NCI-H446 treated with DMSO at 0.1 percent for 48 hours (cell line): Measurements from ENCODE around the gene NUP188.
"Not testable (repeated sequence)": the region's sequence is repeated elsewhere in the genome, so short reads cannot be mapped to it uniquely, and the experiment has no call there.

Experiments
- DNase-seq: peaks from one replicate; lab custom pipeline; 2025; lab: John Stamatoyannopoulos, UW

The NUP188 gene

DNA sequence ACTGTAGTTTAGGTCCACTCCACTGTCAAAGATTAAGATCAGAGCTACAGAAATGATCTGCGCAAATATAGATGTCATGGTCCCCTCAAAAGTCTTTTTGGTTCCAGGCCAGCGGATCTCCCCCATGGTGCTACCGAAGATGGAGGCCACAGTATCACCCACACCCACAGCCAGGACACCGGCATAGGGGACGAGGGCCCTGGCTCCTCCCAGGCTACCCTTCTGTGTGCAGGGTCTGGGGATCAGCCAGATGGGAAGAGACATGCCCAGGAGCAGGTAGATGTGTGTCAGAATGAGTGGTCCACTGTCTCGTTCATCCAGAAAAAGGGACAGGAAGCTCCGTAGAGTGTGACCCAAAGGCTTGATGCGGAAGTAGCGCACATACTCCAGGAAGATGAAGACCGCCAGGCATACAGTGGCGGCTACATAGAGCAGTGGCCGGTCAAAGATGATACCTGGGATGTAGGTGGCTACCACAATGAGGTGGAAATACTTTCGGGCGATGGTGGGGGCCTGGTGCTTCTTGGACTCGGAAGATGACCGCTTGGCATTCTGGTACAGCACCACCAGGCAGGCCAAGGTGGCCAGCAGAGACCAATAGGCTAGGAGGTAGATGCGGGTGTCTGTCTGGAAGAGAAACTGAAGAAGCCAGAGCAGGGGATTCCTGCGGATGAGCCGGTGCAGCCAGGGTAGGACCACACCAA lies 1.5 kb upstream of the NUP188 start:
- DNase-seq, result no peak

DNA sequence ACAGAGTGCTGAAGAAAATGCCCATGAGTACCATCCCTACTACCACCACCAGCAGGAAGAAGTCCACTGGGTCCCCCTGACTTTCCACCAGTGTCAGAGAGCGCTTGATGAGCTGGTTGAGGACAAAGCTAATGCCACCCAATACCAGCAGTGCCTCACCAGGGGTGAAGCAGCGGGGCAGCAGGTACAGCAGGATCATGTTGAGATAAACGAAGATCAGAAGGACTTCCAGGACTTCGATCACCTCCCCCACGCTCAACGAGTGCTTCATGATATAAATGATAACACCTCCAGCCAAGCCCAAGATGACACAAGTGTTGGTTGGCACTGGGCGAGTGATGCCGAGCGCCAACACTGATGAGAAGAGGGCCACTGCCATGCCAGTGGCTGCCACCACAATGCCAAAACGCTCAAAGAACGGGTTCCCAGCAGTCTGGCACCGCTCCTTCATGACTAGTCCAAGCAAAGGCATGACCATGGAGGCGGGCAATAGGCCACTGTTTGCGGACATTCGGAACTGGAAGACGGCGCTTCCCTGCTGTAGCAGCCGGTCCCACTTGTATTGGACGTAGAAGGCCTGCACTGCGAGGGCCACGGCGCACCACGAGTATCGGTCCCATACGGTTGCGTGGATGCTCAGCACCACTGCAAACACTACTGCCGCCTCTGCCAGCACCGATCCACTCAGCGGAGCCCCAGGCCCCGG lies 775 bp upstream of the NUP188 start:
- no peak for DNase-seq

DNA sequence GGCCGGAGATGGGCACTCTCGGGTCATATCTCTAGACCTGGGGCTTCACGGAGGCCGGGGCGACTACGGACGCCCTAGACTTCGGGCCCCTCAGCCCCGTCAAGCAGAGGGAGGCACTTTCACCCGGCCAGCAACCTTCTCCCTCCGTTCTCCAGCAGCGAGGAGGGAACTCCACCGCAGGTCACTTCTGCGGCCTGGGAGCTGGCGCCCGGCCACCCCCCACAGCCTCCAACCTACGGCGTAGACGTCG lies 297 bp upstream of the NUP188 start:
- no peak for DNase-seq

DNA sequence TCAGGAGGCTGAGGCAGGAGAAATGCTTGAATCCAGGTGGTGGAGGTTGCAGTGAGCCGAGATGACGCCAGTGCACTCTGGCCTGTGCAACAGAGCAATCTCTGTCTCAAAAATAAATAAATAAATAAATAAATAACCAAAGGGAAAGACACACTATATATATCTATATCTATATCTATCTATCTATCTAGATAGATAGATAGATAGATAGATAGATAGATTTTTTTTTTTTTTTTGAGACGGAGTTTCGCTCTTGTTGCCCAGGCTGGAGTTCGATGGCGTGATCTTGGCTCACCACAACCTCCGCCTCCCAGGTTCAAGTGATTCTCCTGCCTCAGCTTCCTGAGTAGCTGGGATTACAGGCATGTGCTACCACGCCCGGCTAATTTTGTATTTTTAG lies 13.9 kb downstream of the NUP188 start:
- DNase-seq, result not testable (repeated sequence)

DNA sequence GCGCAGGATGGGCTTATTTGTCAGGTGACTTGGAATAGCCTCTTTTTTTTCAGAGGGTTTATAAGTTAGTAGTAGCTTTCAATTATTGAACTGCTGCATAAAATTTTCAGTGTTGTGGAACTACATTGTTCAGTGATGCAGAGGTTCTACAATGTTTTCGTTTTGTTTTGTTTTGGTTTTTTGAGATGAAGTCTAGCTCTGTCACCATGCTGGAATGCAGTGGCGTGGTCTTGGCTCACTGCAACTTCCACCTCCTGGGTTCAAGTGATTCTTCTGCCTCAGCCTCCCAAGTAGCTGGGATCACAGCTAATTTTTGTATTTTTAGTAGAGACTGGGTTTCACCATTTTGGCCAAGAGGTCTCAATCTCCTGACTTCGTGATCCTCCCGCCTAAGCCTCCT lies 22.0 kb downstream of the NUP188 start:
- DNase-seq, result no peak

DNA sequence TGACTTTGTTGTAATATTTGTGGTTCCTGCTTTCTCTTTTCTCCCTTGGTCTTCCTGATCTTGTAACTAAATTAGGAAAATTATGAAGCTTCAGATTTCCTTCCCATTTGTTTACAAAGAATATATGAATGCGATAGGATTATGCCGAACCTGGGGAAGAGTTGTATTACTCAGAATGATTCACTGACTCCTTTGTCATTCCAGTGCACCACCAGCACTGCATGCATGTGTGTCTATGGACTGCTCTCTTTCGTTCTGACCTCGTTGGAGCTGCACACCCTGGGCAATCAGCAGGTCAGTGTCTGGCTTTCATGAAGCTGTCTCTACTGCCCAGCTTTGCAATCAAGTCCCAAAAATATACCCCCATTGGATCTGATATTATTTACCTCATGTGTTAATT lies 25.5 kb downstream of the NUP188 start:
- DNase-seq, result no peak

DNA sequence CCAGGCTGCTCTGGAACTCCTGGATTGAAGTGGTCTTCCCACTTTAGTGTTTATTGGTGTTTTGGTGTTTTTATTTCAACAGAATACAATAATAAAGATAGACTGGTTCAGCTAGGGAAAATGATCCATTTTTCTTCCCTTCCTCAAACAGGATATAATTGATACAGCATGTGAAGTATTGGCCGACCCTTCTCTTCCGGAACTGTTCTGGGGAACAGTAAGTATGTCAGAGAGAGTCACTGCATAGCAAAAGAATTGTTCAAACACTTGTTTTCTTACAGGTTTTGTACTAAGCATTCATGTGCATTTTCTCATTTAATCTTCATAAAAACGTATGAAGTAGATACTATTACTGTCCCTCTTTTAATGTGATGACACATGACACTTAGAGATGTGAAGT lies 31.6 kb downstream of the NUP188 start:
- DNase-seq, result no peak

DNA sequence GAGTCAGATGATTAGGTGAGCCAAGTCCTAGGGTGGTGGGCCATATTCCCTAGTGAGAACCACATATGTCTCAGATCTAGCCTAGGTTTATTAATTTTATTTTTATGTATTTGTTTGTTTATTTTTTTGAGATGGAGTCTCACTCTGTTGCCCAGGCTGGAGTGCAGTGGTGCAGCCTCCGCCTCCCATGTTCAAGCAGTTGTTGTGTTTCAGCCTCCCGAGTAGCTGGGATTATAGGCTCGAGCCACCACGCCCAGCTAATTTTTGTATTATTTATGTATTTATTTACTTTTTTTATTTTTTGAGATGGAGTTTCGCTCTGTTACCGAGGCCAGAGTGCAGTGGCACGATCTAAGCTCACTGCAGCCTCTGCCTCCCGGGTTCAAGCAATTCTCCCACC lies 36.0 kb downstream of the NUP188 start:
- no peak for DNase-seq

DNA sequence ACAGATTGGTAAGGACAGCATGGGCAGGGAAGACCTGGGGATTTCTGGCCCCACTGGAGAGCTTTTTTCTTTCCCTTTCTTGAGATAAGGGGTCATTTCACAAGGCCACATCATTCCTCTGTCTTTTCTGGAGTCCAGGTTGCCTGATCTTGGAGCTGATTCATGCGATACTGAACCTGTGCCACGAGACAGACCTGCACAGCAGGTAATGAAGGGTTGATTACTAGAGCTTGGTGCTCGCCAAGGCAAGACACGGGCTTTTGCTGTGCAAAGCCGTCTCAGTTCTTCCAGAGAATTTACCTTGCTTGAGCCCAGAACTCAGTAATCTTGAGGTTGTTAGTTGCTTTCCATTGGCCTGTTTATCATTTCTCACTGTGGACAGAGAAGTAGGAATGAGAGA lies 39.2 kb downstream of the NUP188 start:
- DNase-seq, result no peak

DNA sequence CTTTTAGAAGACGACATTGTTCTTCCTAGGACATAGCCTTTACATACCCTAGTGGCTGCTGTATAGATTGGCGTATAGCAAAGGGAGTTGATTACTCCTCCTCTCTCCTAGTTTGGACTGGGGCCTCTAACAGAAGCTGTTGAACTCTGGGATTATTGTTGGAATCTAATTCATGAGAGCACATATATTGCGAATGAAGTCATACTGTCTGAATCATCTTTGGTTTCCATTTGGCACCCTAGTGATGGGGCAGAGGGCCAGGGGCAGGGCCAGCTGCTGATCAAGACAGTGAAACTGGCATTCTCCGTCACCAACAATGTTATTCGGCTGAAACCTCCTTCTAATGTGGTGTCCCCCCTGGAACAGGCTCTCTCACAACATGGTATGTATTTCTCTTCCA lies 40.3 kb downstream of the NUP188 start:
- DNase-seq, result no peak

DNA sequence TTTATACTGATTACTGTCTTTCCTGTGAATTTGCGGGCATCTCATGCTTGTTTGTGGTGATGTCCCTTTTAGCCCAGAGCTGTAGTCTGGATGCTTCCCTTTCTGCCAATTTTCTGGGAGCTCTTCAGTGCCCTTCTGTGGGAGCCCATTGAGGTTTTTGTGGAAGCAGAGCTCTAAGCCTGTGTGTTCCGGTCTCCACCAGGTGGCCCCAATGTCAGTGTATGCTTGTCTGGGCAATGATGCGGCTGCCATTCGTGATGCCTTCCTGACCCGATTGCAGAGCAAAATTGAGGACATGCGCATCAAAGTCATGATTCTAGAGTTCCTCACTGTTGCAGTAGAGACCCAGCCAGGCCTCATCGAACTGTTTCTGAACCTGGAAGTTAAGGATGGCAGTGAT lies 45.5 kb downstream of the NUP188 start:
- no peak for DNase-seq

DNA sequence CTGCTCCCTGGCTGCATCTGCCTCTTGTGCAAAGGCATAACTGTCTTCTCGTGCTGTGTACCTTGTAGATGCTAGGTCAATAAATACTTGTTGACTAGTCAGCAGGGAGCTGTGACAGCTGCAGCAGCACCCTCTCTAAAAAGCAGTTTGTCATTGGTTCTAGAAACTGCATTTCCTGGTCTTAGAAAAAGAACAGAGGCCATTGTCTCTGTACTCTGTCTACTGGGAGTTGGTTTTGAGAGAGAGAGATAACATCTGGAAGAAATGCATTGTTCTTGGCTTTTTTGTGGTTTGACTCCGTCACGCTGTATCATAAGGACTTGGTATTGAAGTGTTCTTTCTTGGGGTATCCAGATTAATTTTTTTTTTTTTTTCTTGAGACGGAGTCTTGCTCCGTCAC lies 48.3 kb downstream of the NUP188 start:
- no peak for DNase-seq

DNA sequence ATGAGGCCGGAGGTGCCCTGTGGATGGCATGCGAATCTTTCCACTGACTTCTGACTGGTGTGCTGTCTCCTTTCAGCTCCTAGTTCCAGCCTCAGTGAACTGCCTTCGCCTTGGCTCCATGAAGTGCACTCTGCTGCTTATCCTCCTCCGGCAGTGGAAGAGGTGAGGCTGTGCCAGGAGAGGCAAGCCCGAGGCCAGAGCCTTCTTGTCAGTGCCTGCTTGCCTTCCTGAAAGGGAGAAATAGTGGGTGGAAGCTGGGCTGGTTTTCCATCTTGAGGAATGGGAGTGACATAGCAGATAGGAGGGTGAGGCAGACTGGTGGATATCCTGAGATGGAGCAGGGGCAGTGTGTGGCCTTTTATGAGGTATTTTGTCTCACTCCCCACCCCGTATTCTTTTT lies 51.0 kb downstream of the NUP188 start:
- DNase-seq, result no peak

DNA sequence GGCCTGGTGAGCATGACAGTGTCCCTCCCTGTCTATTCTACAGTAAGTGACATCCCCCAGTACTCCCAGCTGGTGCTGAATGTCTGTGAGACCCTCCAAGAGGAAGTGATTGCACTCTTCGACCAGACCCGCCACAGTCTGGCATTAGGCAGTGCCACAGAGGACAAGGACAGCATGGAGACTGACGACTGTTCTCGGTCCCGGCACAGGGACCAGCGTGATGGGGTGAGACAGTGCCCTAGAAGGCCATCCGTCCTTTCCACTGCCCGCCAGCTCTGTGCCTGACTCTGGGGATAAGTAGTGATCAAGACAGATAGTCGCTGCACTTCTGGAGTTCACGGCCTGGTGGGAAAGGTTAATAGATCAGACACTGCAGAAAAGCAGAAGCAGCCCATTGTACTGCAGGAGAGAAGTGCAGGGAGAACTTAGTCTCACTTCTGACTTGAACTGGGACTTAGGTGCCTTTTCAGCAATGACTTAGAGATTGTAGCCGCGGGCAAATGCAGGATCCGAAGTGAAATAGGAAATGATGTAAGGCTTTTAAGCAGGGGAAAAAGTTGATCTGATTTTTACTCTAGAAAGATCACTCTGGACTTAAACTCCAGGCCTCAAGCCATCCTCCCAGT lies 52.2 kb downstream of the NUP188 start:
- no peak for DNase-seq

DNA sequence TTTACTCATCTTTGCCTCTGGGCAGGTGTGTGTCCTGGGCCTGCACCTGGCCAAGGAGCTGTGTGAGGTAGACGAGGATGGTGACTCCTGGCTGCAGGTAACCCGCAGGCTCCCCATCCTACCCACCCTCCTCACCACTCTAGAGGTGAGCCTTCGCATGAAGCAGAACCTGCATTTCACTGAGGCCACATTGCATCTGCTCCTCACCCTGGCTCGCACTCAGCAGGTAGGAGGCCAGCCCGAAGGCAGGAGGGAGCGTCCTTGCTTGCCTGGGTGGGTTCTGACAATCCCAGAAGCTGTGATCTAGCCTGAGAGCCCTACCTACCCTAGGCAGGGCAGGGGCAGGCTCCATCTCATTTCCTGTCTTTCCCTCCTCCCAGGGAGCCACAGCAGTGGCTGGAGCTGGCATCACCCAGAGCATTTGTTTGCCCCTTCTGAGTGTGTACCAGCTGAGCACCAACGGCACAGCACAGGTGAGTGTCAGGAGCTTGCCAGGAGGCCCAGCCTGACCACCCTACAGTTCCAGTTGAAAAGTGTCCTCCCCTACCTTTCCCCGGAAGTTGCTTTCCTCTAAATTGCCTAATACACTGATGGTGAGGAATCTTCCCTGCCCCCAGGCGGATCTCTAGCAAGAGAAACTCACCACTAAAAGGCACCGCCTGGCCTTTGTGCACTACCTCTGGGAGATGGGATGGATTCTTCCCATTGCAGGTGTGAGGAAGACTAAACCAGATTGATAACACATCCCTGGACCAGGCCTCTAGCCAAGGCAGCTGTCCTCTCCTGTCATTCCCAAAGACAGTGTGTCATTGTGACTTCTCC lies 54.2 kb downstream of the NUP188 start:
- no peak for DNase-seq

DNA sequence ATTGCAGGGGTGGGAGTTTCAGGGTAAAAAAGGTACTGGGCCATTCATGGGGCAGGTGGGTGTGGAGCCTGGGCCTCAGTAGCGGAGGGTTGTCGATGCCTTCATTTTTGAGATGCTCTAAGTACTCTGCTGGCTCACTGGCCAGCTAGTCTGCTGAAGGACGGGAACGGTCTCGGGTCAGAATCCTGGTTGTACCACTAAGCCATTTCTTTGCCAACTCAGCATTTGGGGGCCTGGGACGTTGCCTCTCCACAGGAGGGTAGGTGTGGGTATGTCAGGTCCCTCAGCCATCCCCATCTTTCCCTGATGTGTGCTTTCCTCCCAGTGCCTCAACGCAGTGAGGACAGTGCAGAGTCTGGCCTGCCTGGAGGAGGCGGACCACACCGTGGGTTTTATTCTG lies 55.5 kb downstream of the NUP188 start:
- no peak for DNase-seq

DNA sequence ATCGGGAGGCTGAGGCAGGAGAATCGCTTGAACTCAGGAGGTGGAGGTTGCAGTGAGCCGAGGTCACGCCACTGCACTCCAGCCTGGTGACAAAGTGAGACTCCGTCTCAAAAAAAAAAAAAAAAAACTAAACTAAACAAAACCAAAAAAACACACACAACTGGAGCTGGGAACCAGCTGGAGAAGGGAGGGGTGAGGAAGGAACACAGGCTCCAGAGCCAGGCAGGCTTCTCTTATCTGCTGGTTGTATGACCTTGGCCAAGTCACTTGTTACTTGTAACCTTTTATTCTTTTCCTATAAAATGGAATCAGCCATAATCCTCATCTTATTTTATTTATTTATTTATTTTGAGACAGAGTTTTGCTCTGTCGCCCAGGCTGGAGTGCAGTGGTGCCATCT lies 56.7 kb downstream of the NUP188 start:
- DNase-seq, result not testable (repeated sequence)

DNA sequence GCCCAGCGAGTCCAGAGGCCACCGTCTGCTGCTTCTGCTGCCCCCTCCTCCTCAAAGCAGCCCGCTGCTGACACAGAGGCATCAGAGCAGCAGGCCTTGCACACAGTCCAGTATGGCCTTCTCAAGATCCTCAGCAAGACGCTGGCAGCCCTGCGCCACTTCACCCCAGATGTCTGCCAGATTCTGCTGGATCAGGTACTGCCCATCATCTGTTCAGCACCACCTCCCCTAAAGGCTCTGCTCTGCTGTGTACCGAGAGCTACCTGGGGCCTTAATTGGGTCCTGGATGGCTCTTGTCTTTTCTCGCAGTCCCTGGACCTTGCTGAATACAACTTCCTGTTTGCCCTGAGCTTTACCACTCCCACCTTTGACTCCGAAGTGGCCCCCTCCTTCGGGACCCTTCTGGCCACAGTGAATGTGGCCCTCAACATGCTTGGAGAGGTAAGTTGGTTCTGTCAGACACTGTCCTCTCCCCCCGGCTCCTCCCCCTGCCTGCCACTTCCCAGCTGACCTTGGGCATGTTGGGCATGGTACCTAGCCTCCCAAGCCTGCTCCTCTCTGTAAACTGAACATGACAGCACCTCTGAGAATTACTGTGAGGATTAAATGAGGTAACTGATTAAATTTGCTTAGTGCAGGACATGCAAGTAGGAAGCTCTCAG lies 58.0 kb downstream of the NUP188 start:
- no peak for DNase-seq

DNA sequence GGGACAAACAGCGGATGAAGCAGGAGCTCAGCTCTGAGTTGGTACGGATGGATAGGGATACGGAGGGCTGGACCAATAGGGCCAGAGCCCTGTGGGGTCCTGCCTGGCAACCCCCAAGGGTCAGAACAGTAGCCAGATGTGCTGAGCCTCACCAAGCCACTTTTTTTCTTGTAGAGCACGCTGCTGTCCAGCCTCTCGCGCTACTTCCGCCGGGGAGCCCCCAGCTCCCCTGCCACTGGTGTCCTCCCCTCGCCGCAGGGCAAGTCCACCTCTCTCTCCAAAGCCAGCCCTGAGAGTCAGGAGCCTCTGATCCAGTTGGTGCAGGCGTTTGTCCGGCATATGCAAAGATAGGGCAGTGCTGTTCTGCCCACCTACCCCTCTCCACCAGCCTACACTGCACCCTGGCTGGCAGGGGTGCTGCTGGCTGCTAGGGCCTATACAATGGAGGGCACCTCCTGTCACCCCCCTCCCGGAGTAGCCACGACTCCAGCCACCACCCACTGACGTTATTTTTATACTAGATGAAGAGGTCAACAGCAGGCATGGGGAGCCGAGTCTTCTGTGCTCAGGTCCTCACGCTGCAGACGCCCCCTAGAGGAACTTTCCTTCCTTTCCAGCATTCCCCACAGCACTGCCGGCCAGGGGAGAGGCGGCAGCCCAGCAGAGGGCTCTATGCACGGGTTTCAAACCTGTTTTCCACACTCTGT lies 59.0 kb downstream of the NUP188 start:
- DNase-seq, result no peak

DNA sequence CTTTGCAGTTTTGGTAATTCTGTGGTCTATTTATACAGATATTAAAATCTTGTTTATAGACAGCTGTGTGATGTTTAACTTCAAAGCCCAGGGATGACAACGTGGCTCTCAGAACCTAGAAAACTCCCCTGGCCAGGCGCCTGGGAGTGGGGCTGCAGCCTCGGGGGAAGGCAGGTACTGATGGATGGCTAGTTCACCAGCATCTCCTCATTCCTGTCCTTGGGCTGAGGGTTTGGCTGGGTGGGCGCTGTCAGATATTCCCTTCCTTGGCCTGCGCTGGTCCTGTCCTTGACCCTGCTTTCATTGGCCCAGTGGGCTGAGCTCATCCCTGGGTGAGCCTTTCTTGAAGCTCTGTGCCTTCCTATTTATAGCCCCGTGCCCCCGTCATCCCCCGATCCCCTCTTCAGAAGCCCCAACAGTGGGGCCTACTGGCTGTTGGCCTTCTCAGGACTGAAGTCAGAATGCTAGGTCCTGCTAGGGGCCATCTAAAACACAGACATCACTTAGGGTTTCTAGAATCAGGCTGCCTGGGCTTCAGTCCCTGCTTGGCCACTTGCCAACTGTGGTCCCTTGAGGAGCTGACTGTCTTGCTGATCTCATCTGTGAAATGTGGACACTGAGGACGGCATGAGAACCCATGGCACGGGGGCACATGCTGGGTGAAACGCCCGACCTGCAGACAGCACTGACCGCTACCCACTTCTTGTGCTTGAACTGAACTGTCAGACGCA lies 59.7 kb downstream of the NUP188 start:
- no peak for DNase-seq
